GM12875 (cell line): ENCODE results near the gene TMEFF1.

Experiments used
- H3K4me3 ChIP-seq: one replicate; pipeline ENCODE4 v1.5.1; 2011; ENCODE audit warnings: low read depth, low read length, control low read depth
- CTCF ChIP-seq: IDR thresholded peaks from 2 replicates; pipeline ENCODE4 v1.5.1; 2011; ENCODE audit warnings: low read depth, mild to moderate bottlenecking, control low read depth, inconsistent platforms, low read length, moderate library complexity, borderline replicate concordance; ENCODE audit not compliant: insufficient read depth

The TMEFF1 gene

GRCh38 chr9:100441911-100442361 lies 31.0 kb upstream of the TMEFF1 start:
- no peak overlapping the region for H3K4me3 ChIP-seq
- no peak for TF ChIP-seq CTCF

- H3K4me3 ChIP-seq: no peak overlapping the region
- TF ChIP-seq CTCF: no peak
Measured at GRCh38 chr9:100443781-100444768, 28.9 kb upstream of the TMEFF1 start.

- H3K4me3 ChIP-seq: no peak overlapping the region
- no peak for TF ChIP-seq CTCF
Measured at GRCh38 chr9:100445161-100445902, 27.6 kb upstream of the TMEFF1 start.

- H3K4me3 ChIP-seq: no peak overlapping the region
- TF ChIP-seq CTCF: no peak
Measured at GRCh38 chr9:100445903-100446549, 26.9 kb upstream of the TMEFF1 start.

- TF ChIP-seq CTCF: no peak
- H3K4me3 ChIP-seq: no peak overlapping the region
Measured at GRCh38 chr9:100447041-100447440, 25.9 kb upstream of the TMEFF1 start.

- no peak for TF ChIP-seq CTCF
- H3K4me3 ChIP-seq: no peak overlapping the region
Measured at GRCh38 chr9:100448266-100448665, 24.7 kb upstream of the TMEFF1 start.
